H1 (cell line): ENCODE results near the gene PDE4D. TPM values are rescaled to one million over a fixed set of nuclear protein-coding genes. Genes with fewer than 3 reads are reported as not detected.

Experiments
- CTCF ChIA-PET: fragments of 300-600 bp; sonication (Branson Sonifier 250); formaldehyde crosslinking; loops from one replicate; lab custom pipeline; 2021; ENCODE audit not compliant: partially characterized antibody; lab: Charles Lee
- POLR2A ChIA-PET: fragments of 300-600 bp; sonication (Branson Sonifier 250); formaldehyde crosslinking; loops from one replicate; lab custom pipeline; 2021; ENCODE audit warnings: inconsistent platforms; ENCODE audit not compliant: partially characterized antibody; lab: Charles Lee
- DNase-seq, 2 experiments: peaks; one replicate each; pipeline versions ENCODE4 v3.0.0 to v3.0.0-alpha.2; 2010 to 2022; ENCODE audit warnings: low spot score in 2 of 2, low read depth in 1 of 2, mixed read lengths in 1 of 2
- FAIRE-seq: peaks from 2 replicates; lab custom pipeline; 2011; peaks lifted over from hg19 to GRCh38; lab: Jason Lieb, UNC
- H2AFZ ChIP-seq: 2 replicates; pipeline ENCODE4 v1.8.1; 2012; ENCODE audit warnings: low read length, inconsistent platforms
- H2AK5ac ChIP-seq: 2 replicates; pipeline ENCODE4 v1.6.1; 2013; ENCODE audit warnings: low read depth, low read length
- H2BK120ac ChIP-seq: replicated peaks from 2 replicates; pipeline ENCODE3; 2013; ENCODE audit warnings: low read depth, low read length, inconsistent platforms
- H2BK12ac ChIP-seq: 2 replicates; pipeline ENCODE4 v1.6.1; 2013; ENCODE audit warnings: low read depth, low read length
- H2BK15ac ChIP-seq: 2 replicates; pipeline ENCODE4 v1.6.1; 2013; ENCODE audit warnings: low read length
- H2BK20ac ChIP-seq: 2 replicates; pipeline ENCODE4 v1.6.1; 2013; ENCODE audit warnings: low read length
- H2BK5ac ChIP-seq: 2 replicates; pipeline ENCODE4 v1.6.1; 2013; ENCODE audit warnings: low read depth, low read length
- H3K14ac ChIP-seq: 2 replicates; pipeline ENCODE4 v1.6.1; 2013; ENCODE audit warnings: inconsistent platforms; ENCODE audit not compliant: insufficient read length
- H3K18ac ChIP-seq: 2 replicates; pipeline ENCODE4 v1.6.1; 2013; ENCODE audit warnings: low read length; ENCODE audit errors: extremely low read depth
- H3K23ac ChIP-seq: 2 replicates; pipeline ENCODE4 v1.6.1; 2013; ENCODE audit warnings: inconsistent platforms; ENCODE audit not compliant: insufficient read length
- H3K23me2 ChIP-seq: 2 replicates; pipeline ENCODE4 v1.6.1; 2013; ENCODE audit warnings: low read depth, low read length
- H3K27ac ChIP-seq: 2 replicates; pipeline ENCODE4 v1.6.1; 2011; ENCODE audit warnings: low read depth, low read length, inconsistent platforms
- H3K27me3 ChIP-seq, 4 experiments: replicated peaks in 1 of 4; 1 replicate in 1 of 4; 2 replicates in 3 of 4; pipeline versions ENCODE4 v1.6.1 to v1.8.1; 2011 to 2013; ENCODE audit warnings: low read length in 3 of 4, mild to moderate bottlenecking in 3 of 4, inconsistent platforms in 2 of 4, mixed read lengths in 2 of 4, moderate library complexity in 1 of 4; ENCODE audit not compliant: control insufficient read depth in 3 of 4, insufficient read depth in 3 of 4; ENCODE audit errors: extremely low read depth in 1 of 4
- H3K36me3 ChIP-seq, 4 experiments: 2 replicates each; pipeline versions ENCODE4 v1.6.1 to v1.8.1; 2011 to 2013; ENCODE audit warnings: mild to moderate bottlenecking in 4 of 4, low read length in 3 of 4, moderate library complexity in 2 of 4, control low read depth in 1 of 4, inconsistent platforms in 1 of 4; ENCODE audit not compliant: insufficient read depth in 4 of 4, control insufficient read depth in 2 of 4
- H3K4ac ChIP-seq: replicated peaks from 2 replicates; pipeline ENCODE3; 2013; ENCODE audit warnings: low read length, low read depth, mixed read lengths, inconsistent platforms; ENCODE audit not compliant: insufficient read length
- H3K4me1 ChIP-seq, 4 experiments: replicated peaks in 1 of 4; 1 replicate in 1 of 4; 2 replicates in 3 of 4; pipeline versions ENCODE4 v1.6.1 to v1.8.1; 2011 to 2013; ENCODE audit warnings: low read length in 3 of 4, inconsistent platforms in 2 of 4, mixed read lengths in 1 of 4; ENCODE audit not compliant: insufficient read depth in 4 of 4, control insufficient read depth in 3 of 4
- H3K4me2 ChIP-seq, 2 experiments: 2 replicates each; pipeline versions ENCODE4 v1.6.1 to v1.8.1; 2011 to 2013; ENCODE audit warnings: low read depth in 2 of 2, low read length in 2 of 2, control low read depth in 1 of 2, inconsistent platforms in 1 of 2, mild to moderate bottlenecking in 1 of 2; ENCODE audit not compliant: insufficient read depth in 1 of 2
- H3K4me3 ChIP-seq, 4 experiments: fragments of 200-600, 300-600 bp in 1 of 4; sonication (generic), shearing (Covaris generic), sonication (Bioruptor Twin) in 1 of 4; 2 replicates each; pipeline versions ENCODE4 v1.5.1 to v1.8.1; 2011 to 2016; ENCODE audit warnings: low read length in 4 of 4, low read depth in 3 of 4, control low read depth in 2 of 4, inconsistent platforms in 2 of 4, mild to moderate bottlenecking in 2 of 4, mixed read lengths in 1 of 4, moderate library complexity in 1 of 4; ENCODE audit not compliant: insufficient read depth in 2 of 4; ENCODE audit errors: extremely low read depth in 1 of 4
- H3K56ac ChIP-seq: replicated peaks from 2 replicates; pipeline ENCODE3; 2013; ENCODE audit warnings: low read depth, mild to moderate bottlenecking, mixed read lengths, low read length, inconsistent platforms; ENCODE audit not compliant: insufficient read length
- H3K79me1 ChIP-seq: 2 replicates; pipeline ENCODE4 v1.6.1; 2013; ENCODE audit warnings: low read depth, low read length, control low read depth
- H3K79me2 ChIP-seq, 2 experiments: 2 replicates each; pipeline versions ENCODE4 v1.6.1 to v1.8.1; 2012 to 2013; ENCODE audit warnings: low read length in 2 of 2, mild to moderate bottlenecking in 2 of 2, inconsistent platforms in 1 of 2; ENCODE audit not compliant: insufficient read depth in 2 of 2, control insufficient read depth in 1 of 2
- H3K9ac ChIP-seq, 4 experiments: replicated peaks in 1 of 4; 1 replicate in 1 of 4; 2 replicates in 3 of 4; pipeline versions ENCODE4 v1.6.1 to v1.8.1; 2011 to 2013; ENCODE audit warnings: low read depth in 3 of 4, low read length in 3 of 4, control low read depth in 2 of 4, mild to moderate bottlenecking in 2 of 4, moderate library complexity in 2 of 4, inconsistent platforms in 1 of 4; ENCODE audit errors: extremely low read depth in 1 of 4
- H3K9me3 ChIP-seq, 2 experiments: 2 replicates each; pipeline versions ENCODE4 v1.6.1 to v1.8.1; 2012 to 2013; ENCODE audit warnings: mild to moderate bottlenecking in 2 of 2, moderate library complexity in 2 of 2, control low read depth in 1 of 2, inconsistent platforms in 1 of 2, low read depth in 1 of 2, low read length in 1 of 2, mixed read lengths in 1 of 2; ENCODE audit not compliant: insufficient read depth in 2 of 2
- H4K20me1 ChIP-seq, 2 experiments: replicated peaks in 1 of 2; 2 replicates each; pipeline versions ENCODE3 to v1.8.1; 2011 to 2013; ENCODE audit warnings: inconsistent platforms in 2 of 2, low read length in 2 of 2, mild to moderate bottlenecking in 1 of 2; ENCODE audit not compliant: insufficient read depth in 2 of 2, control insufficient read depth in 1 of 2
- H4K5ac ChIP-seq: 2 replicates; pipeline ENCODE4 v1.6.1; 2013; ENCODE audit warnings: low read length, low read depth, mixed read lengths, inconsistent platforms; ENCODE audit not compliant: insufficient read length
- H4K8ac ChIP-seq: 2 replicates; pipeline ENCODE4 v1.8.0; 2013; ENCODE audit warnings: mild to moderate bottlenecking, moderate library complexity, low read length, inconsistent platforms; ENCODE audit not compliant: insufficient read depth; ENCODE audit errors: extremely low read depth
- H4K91ac ChIP-seq: replicated peaks from 2 replicates; pipeline ENCODE3; 2013; ENCODE audit warnings: low read length, mixed read lengths, inconsistent platforms; ENCODE audit not compliant: insufficient read length
- ATF3 ChIP-seq: IDR thresholded peaks from 2 replicates; pipeline ENCODE4 v1.6.1; 2011; ENCODE audit warnings: low read depth, mild to moderate bottlenecking, low read length; ENCODE audit not compliant: insufficient read depth
- BRCA1 ChIP-seq: IDR thresholded peaks from 2 replicates; pipeline ENCODE4 v1.6.1; 2012; ENCODE audit warnings: low read depth, low read length, improper control_type of control experiment
- E2F6 ChIP-seq: IDR thresholded peaks from 2 replicates; pipeline ENCODE4 v1.6.1; 2012; ENCODE audit warnings: inconsistent platforms
- NANOG ChIP-seq: IDR thresholded peaks from 2 replicates; pipeline ENCODE4 v1.6.1; 2011; ENCODE audit warnings: low read length, low read depth, mild to moderate bottlenecking, inconsistent platforms; ENCODE audit not compliant: insufficient read depth, poor library complexity, severe bottlenecking
- RBBP5 ChIP-seq: IDR thresholded peaks from 2 replicates; pipeline ENCODE4 v1.7.1; 2012; ENCODE audit warnings: low read depth, mild to moderate bottlenecking, inconsistent platforms, low read length, moderate library complexity, borderline replicate concordance
- RNF2 ChIP-seq: fragments of 200-900, 300-1000 bp; sonication (generic); IDR thresholded peaks from 2 replicates; pipeline ENCODE4 v1.7.1; 2016; ENCODE audit warnings: borderline replicate concordance, low read depth, mild to moderate bottlenecking, antibody characterized with exemption, low read length; ENCODE audit not compliant: poor library complexity, severe bottlenecking; ENCODE audit errors: missing control alignments
- SIX5 ChIP-seq: IDR thresholded peaks from 2 replicates; pipeline ENCODE4 v1.6.1; 2011; ENCODE audit warnings: mild to moderate bottlenecking, low read depth, low read length
- USF2 ChIP-seq: IDR thresholded peaks from 2 replicates; pipeline ENCODE4 v1.6.1; 2011; ENCODE audit warnings: low read length, improper control_type of control experiment
- YY1 ChIP-seq: IDR thresholded peaks from 2 replicates; pipeline ENCODE4 v1.6.1; 2011; ENCODE audit warnings: low read depth, mild to moderate bottlenecking, low read length
- WGBS, 2 experiments: shearing (Covaris generic) in 1 of 2; methylation state at CpG; one replicate each; pipeline versions ENCODE4 v1.1.6 to v1.1.7; 2013 to 2015; ENCODE audit warnings: low lambda C conversion rate in 2 of 2, mixed read lengths in 2 of 2, inconsistent platforms in 1 of 2, low coverage in 1 of 2, missing lambda C conversion rate in 1 of 2; ENCODE audit not compliant: insufficient replicate concordance in 2 of 2, insufficient coverage in 1 of 2, insufficient read length in 1 of 2; ENCODE audit errors: extremely low coverage in 1 of 2, missing lambda C conversion rate in 1 of 2; 5-methylcytosine and 5-hydroxymethylcytosine counted together
- polyA plus RNA-seq, 7 experiments: library from polyadenylated mRNA; depleted of rRNA in 3 of 7; stranded (reverse) in 5 of 7; unstranded in 2 of 7; fragments of >200 nt in 5 of 7; fragments of 200-250 nt in 2 of 7; gene quantifications; 1 replicate in 5 of 7; 2 replicates in 1 of 7; 4 replicates in 1 of 7; pipeline versions ENCODE4 v1.2.1 to v1.2.3, GENCODE V29; 2011 to 2013; ENCODE audit warnings: missing spikeins in 2 of 7, mixed read lengths in 2 of 7
- total RNA-seq: library from RNA; stranded (reverse); fragmentation: NEBNext Ultra II Directional; extraction: Animal tissue kit (Norgen Biotek cat#: 25700); gene quantifications from 2 replicates; pipeline ENCODE4 v1.2.1, GENCODE V29; 2021

Gene PDE4D
- total and polyA plus RNA-seq, 2 of the 8 experiments (the other 6 are each of a cell fraction or from before 2014, with no cell fraction given): 2.3 to 3.7 TPM

- no peak overlapping the region for H3K18ac ChIP-seq
- H3K79me2 ChIP-seq: no peaks in the 10 kb centered on the region
- H3K79me1 ChIP-seq: no peaks in the 10 kb centered on the region
- 74% methylated on average over 1 of the region's 1 CpG; no CpG with 5 or more reads in 1 of the 2 experiments for WGBS, 2 experiments
- H3K27ac ChIP-seq: no peak overlapping the region
- no peak overlapping the region for H3K14ac ChIP-seq
- no peak overlapping the region for H4K5ac ChIP-seq
- H3K9ac ChIP-seq: no peak overlapping the region; a peak in 1 of 7 replicates
- DNase-seq (no peak), FAIRE-seq (no peak)
- peaks cover 0 to 2% (median 0%) of the 10 kb centered on the region in 4 experiments; a peak in 1 of 7 replicates for H3K4me1 ChIP-seq
- no peaks in the 10 kb centered on the region for H3K27me3 ChIP-seq
- no peak overlapping the region for H3K56ac ChIP-seq
- H2BK20ac ChIP-seq: no peak overlapping the region
- ChIA-PET CTCF (interaction anchor here (0.5 to 1.3 kb wide), 3 partner anchors 84 to 260 kb away, joined by 3 to 4 read pairs (median 3); no protein-coding TSS in a partner anchor), POLR2A (no interaction called here)
- TF ChIP-seq NANOG: no peak
- TF ChIP-seq YY1: no peak
- TF ChIP-seq ATF3: no peak
- TF ChIP-seq RNF2: no peak
- TF ChIP-seq RBBP5: no peak
- no peak for TF ChIP-seq USF2
- TF ChIP-seq E2F6: no peak
- no peak for TF ChIP-seq BRCA1
- no peak for TF ChIP-seq SIX5
- H4K91ac ChIP-seq: no peak overlapping the region
- H4K8ac ChIP-seq: no peak overlapping the region
- H3K4ac ChIP-seq: no peak overlapping the region
- no peaks in the 10 kb centered on the region for H3K23me2 ChIP-seq
- H2BK5ac ChIP-seq: no peak overlapping the region
- H2BK120ac ChIP-seq: no peak overlapping the region
- H3K4me3 ChIP-seq: no peak overlapping the region
- H2AK5ac ChIP-seq: no peak overlapping the region
- no peak overlapping the region for H3K4me2 ChIP-seq
- H3K9me3 ChIP-seq: no peaks in the 10 kb centered on the region
- H4K20me1 ChIP-seq: no peaks in the 10 kb centered on the region
- H3K23ac ChIP-seq: no peak overlapping the region
- H2BK15ac ChIP-seq: 0 out of 2 replicates have a peak overlapping the region, but pooled peaks have one; percentile 65
- H2AFZ ChIP-seq: no peak overlapping the region
- no peaks in the 10 kb centered on the region for H3K36me3 ChIP-seq
- H2BK12ac ChIP-seq: 0 out of 2 replicates have a peak overlapping the region, but pooled peaks have one; percentile 64
Observed at GRCh38 chr5:59640411-59640810, 253.1 kb downstream of the PDE4D start.
